Tibial nerve (tissue), 3 donors: ENCODE results near the gene GGPS1.

Experiments
- CTCF ChIP-seq, 5 experiments: fragments of 200-600 bp in 3 of 5; fragments of 450-650 bp in 2 of 5; sonication (generic) in 3 of 5; IDR thresholded peaks; one replicate each; pipeline ENCODE4 v1.5.1; 2016 to 2019; ENCODE audit warnings: antibody characterized with exemption in 5 of 5, mild to moderate bottlenecking in 3 of 5, moderate library complexity in 2 of 5
- POLR2A ChIP-seq, 2 donors: fragments of 450-650 bp; IDR thresholded peaks; one replicate each; pipeline ENCODE4 v1.6.1; 2017; ENCODE audit warnings: antibody characterized with exemption in 2 of 2, mild to moderate bottlenecking in 2 of 2, moderate library complexity in 2 of 2

- TF ChIP-seq POLR2A (IDR thresholded peaks at IDR 0.05) (no peak), CTCF (IDR thresholded peaks at IDR 0.05) (no peak)
Measured at GRCh38 chr1:235291599-235292091, 36.7 kb upstream of the GGPS1 start.
